K562 (cell line): Measurements from ENCODE around the gene APC2. TPM values are rescaled to one million over a fixed set of nuclear protein-coding genes. Genes with fewer than 3 reads are reported as not detected.
A peak's percentile ranks its signal among the peaks of the same experiment; 100 is the strongest.

Experiments
- CREM ChIP-seq: IDR thresholded peaks from 2 replicates; pipeline ENCODE4 v1.6.1; 2014; ENCODE audit warnings: antibody characterized with exemption, low read depth
- DMBX1 ChIP-seq: fragments of 250-450 bp; sonication (Bioruptor Pico); IDR thresholded peaks from 2 replicates; pipeline ENCODE4 v1.8.0; 2022; ENCODE audit warnings: inconsistent platforms, mild to moderate bottlenecking, moderate library complexity, borderline replicate concordance
- GTF3C2 ChIP-seq: IDR thresholded peaks from 3 replicates; pipeline ENCODE4 v1.6.1; 2011; ENCODE audit warnings: borderline replicate concordance, mild to moderate bottlenecking, moderate library complexity; ENCODE audit not compliant: insufficient read length; ENCODE audit errors: extremely low read depth
- HDAC6 ChIP-seq: IDR thresholded peaks from 2 replicates; pipeline ENCODE4 v1.6.1; 2012; ENCODE audit warnings: low read depth, mild to moderate bottlenecking, control low read depth, inconsistent platforms, low read length, moderate library complexity
- HDAC8 ChIP-seq: fragments of 450-650 bp; IDR thresholded peaks from 2 replicates; pipeline ENCODE4 v1.6.1; 2016; ENCODE audit warnings: mild to moderate bottlenecking, missing genetic modification characterization, moderate library complexity, missing compliant biosample characterization
- HMG20A ChIP-seq: fragments of 450-650 bp; formaldehyde crosslinking; conservative IDR thresholded peaks from 2 replicates; pipeline ENCODE4 v1.4.0; 2020; ENCODE audit warnings: mild to moderate bottlenecking, mixed read lengths
- MTF1 ChIP-seq: fragments of 250-450 bp; sonication (Bioruptor Pico); IDR thresholded peaks from 2 replicates; pipeline ENCODE4 v1.9.0; 2021; ENCODE audit warnings: moderate library complexity, mild to moderate bottlenecking, inconsistent platforms, borderline replicate concordance
- PHF20 ChIP-seq: fragments of 450-650 bp; IDR thresholded peaks from 2 replicates; pipeline ENCODE4 v1.6.1; 2018; ENCODE audit not compliant: partially characterized antibody
- PPARD ChIP-seq: fragments of 250-450 bp; sonication (Bioruptor Pico); IDR thresholded peaks from 2 replicates; pipeline ENCODE4 v1.8.0; 2022; ENCODE audit warnings: inconsistent platforms, mild to moderate bottlenecking, moderate library complexity
- RNF2 ChIP-seq: sonication (generic); IDR thresholded peaks from 2 replicates; pipeline ENCODE4 v1.6.1; 2016
- SPI1 ChIP-seq: IDR thresholded peaks from 2 replicates; pipeline ENCODE4 v1.6.1; 2011; ENCODE audit warnings: low read depth, low read length, control low read depth, borderline replicate concordance
- STAG1 ChIP-seq: sonication (generic); formaldehyde crosslinking; IDR thresholded peaks from 2 replicates; pipeline ENCODE4 v1.5.0; 2020; ENCODE audit warnings: missing genetic modification reagents, borderline replicate concordance
- TEAD1 ChIP-seq, 2 experiments: fragments of 450-650 bp in 1 of 2; sonication (generic) in 1 of 2; formaldehyde crosslinking; IDR thresholded peaks; 2 replicates each; pipeline versions ENCODE4 v1.4.0 to v1.8.0; 2020 to 2022; ENCODE audit warnings: mild to moderate bottlenecking in 2 of 2, missing genetic modification reagents in 1 of 2
- ZBTB40 ChIP-seq, 2 experiments: fragments of 450-650 bp in 1 of 2; sonication (generic) in 1 of 2; formaldehyde crosslinking in 1 of 2; IDR thresholded peaks; 2 replicates each; pipeline versions ENCODE4 v1.7.1 to v1.9.0; 2016 to 2022; ENCODE audit warnings: inconsistent platforms in 1 of 2, mild to moderate bottlenecking in 1 of 2, missing genetic modification reagents in 1 of 2
- ZKSCAN8 ChIP-seq: fragments of 200-800 bp; sonication (Bioruptor generic); IDR thresholded peaks from 2 replicates; pipeline ENCODE4 v1.6.1; 2016; ENCODE audit warnings: missing genetic modification characterization, missing compliant biosample characterization
- polyA plus RNA-seq, 8 experiments: library from polyadenylated mRNA; depleted of rRNA in 4 of 8; stranded (reverse) in 5 of 8; unstranded in 3 of 8; fragments of >200 nt; fragmentation: Nextera tagmentation in 2 of 8; fragmentation: Illumina TruSeq in 1 of 8; extraction: Ambion mirVana in 2 of 8; extraction: Trizol in 1 of 8; gene quantifications; 2 replicates each; pipeline versions ENCODE4 v1.2.1 to v1.2.3, GENCODE V29; 2011 to 2014; ENCODE audit warnings: inconsistent platforms in 1 of 8, missing spikeins in 1 of 8
- total RNA-seq, 7 experiments: library from RNA; depleted of rRNA in 6 of 7; stranded (reverse); fragments of >200 nt in 6 of 7; fragmentation: Illumina TruSeq in 2 of 7; extraction: Trizol in 2 of 7; gene quantifications; 2 replicates each; pipeline versions ENCODE4 v1.2.1 to v1.2.3, GENCODE V29; 2011 to 2021; ENCODE audit warnings: low replicate concordance in 1 of 7

APC2 gene
- total and polyA plus RNA-seq, 9 of the 15 experiments (the other 6 are each of a cell fraction or from before 2014, with no cell fraction given): 0.01 to 0.40 (median 0.05) TPM; not detected in 3

GRCh38 chr19:1438035-1438932, 11.6 kb upstream of the APC2 start, which contains the start of gene RPS15 (continued):
- no peak for TF ChIP-seq GTF3C2
- peak; percentile 96 for TF ChIP-seq SPI1
- TF ChIP-seq RNF2: peak; percentile 79; the same call in 1 of the 2 replicates
- no peak for TF ChIP-seq MTF1 (CRISPR knock-in tag)
- 0 out of 2 replicates have a peak, but pooled peaks have one; percentile 15 for TF ChIP-seq HDAC6
- no peak for TF ChIP-seq DMBX1 (CRISPR knock-in tag)
- 0 out of 2 replicates have a peak, but pooled peaks have one; percentile 38 for TF ChIP-seq STAG1 (CRISPR knock-in tag)
- TF ChIP-seq TEAD1 (CRISPR knock-in tag; IDR thresholded peaks at IDR 0.05): peak; percentile 22 to 90
- no peak for TF ChIP-seq HMG20A (CRISPR knock-in tag)
- peak; percentile 90 for TF ChIP-seq ZBTB40 (IDR thresholded peaks at IDR 0.05)
- TF ChIP-seq ZBTB40 (CRISPR knock-in tag; IDR thresholded peaks at IDR 0.05): no peak
- TF ChIP-seq HDAC8 (tag): no peak
- peak; percentile 88 for TF ChIP-seq PHF20
- TF ChIP-seq PPARD (CRISPR knock-in tag): no peak
- TF ChIP-seq ZKSCAN8 (CRISPR knock-in tag): peak; percentile 80
- peak; percentile 93 for TF ChIP-seq CREM
